HepG2 (cell line): ENCODE data around the gene PEAK3. TPM values are rescaled to one million over a fixed set of nuclear protein-coding genes. Genes with fewer than 3 reads are reported as not detected.

Experiments
- EP300 ChIP-seq, 3 experiments: sonication (generic) in 1 of 3; formaldehyde crosslinking in 1 of 3; IDR thresholded peaks; 2 replicates each; pipeline versions ENCODE4 v1.5.1 to v1.6.1; 2011 to 2020; ENCODE audit warnings: low read depth in 2 of 3, low read length in 2 of 3, borderline replicate concordance in 1 of 3, improper control_type of control experiment in 1 of 3, mild to moderate bottlenecking in 1 of 3, missing genetic modification reagents in 1 of 3, moderate library complexity in 1 of 3
- HMG20B ChIP-seq: conservative IDR thresholded peaks from 2 replicates; pipeline ENCODE4 v1.6.1; 2016; ENCODE audit warnings: missing genetic modification reagents, missing compliant biosample characterization
- KAT7 ChIP-seq: IDR thresholded peaks from 2 replicates; pipeline ENCODE4 v1.6.1; 2018; ENCODE audit warnings: borderline replicate concordance, missing compliant biosample characterization
- NR3C1 ChIP-seq: sonication (generic); formaldehyde crosslinking; IDR thresholded peaks from 2 replicates; pipeline ENCODE4 v1.4.0; 2020; ENCODE audit warnings: missing genetic modification reagents
- POLR2G ChIP-seq: fragments of 200-400 bp; formaldehyde crosslinking; IDR thresholded peaks from 2 replicates; pipeline ENCODE4 v1.6.1; 2018; ENCODE audit warnings: mild to moderate bottlenecking, low read depth, low read length, moderate library complexity
- SAP130 ChIP-seq: IDR thresholded peaks from 2 replicates; pipeline ENCODE4 v1.6.1; 2016; ENCODE audit warnings: low read depth
- SPEN ChIP-seq: sonication (generic); formaldehyde crosslinking; IDR thresholded peaks from 2 replicates; pipeline ENCODE4 v1.5.1; 2020; ENCODE audit warnings: low read depth, mild to moderate bottlenecking, missing genetic modification reagents
- SRF ChIP-seq: IDR thresholded peaks from 2 replicates; pipeline ENCODE4 v1.6.1; 2011; ENCODE audit warnings: mild to moderate bottlenecking, low read depth, low read length, moderate library complexity
- SRSF4 ChIP-seq: fragments of 200-400 bp; formaldehyde crosslinking; IDR thresholded peaks from one replicate; pipeline ENCODE4 v1.6.1; 2018; ENCODE audit warnings: mild to moderate bottlenecking, low read depth, low read length, moderate library complexity; ENCODE audit not compliant: poor library complexity, severe bottlenecking
- TP53 ChIP-seq: sonication (generic); formaldehyde crosslinking; conservative IDR thresholded peaks from 2 replicates; pipeline ENCODE4 v1.4.0; 2020; ENCODE audit warnings: missing genetic modification reagents
- TRIM24 ChIP-seq: sonication (generic); formaldehyde crosslinking; IDR thresholded peaks from 2 replicates; pipeline ENCODE4 v1.8.0; 2022; ENCODE audit warnings: mild to moderate bottlenecking, missing genetic modification reagents
- ZIK1 ChIP-seq: sonication (generic); formaldehyde crosslinking; IDR thresholded peaks from 2 replicates; pipeline ENCODE4 v1.5.0; 2020; ENCODE audit warnings: mild to moderate bottlenecking, low read depth, missing genetic modification reagents, borderline replicate concordance
- ZNF225 ChIP-seq: sonication (generic); formaldehyde crosslinking; IDR thresholded peaks from 2 replicates; pipeline ENCODE4 v1.4.0; 2020; ENCODE audit warnings: mild to moderate bottlenecking, missing genetic modification reagents
- ZNF232 ChIP-seq: sonication (generic); formaldehyde crosslinking; IDR thresholded peaks from 2 replicates; pipeline ENCODE4 v1.4.0; 2020; ENCODE audit warnings: missing genetic modification reagents, borderline replicate concordance
- ZNF546 ChIP-seq: sonication (generic); formaldehyde crosslinking; conservative IDR thresholded peaks from 2 replicates; pipeline ENCODE4 v1.8.1; 2023; ENCODE audit warnings: mild to moderate bottlenecking, missing genetic modification reagents
- ZNF629 ChIP-seq: sonication (generic); formaldehyde crosslinking; conservative IDR thresholded peaks from 2 replicates; pipeline ENCODE4 v1.5.0; 2020; ENCODE audit warnings: missing genetic modification reagents
- ZSCAN25 ChIP-seq: sonication (generic); formaldehyde crosslinking; IDR thresholded peaks from 2 replicates; pipeline ENCODE4 v1.8.0; 2022; ENCODE audit warnings: mild to moderate bottlenecking, missing genetic modification reagents
- polyA plus RNA-seq, 8 experiments: library from polyadenylated mRNA; depleted of rRNA in 3 of 8; stranded (reverse) in 7 of 8; unstranded in 1 of 8; fragments of >200 nt; fragmentation: Illumina TruSeq in 4 of 8; extraction: Trizol in 4 of 8; gene quantifications; 2 replicates each; pipeline versions ENCODE4 v1.2.1 to v1.2.3, GENCODE V29; 2011 to 2016; ENCODE audit warnings: low read depth in 4 of 8, missing spikeins in 1 of 8, mixed read lengths in 1 of 8; ENCODE audit not compliant: insufficient read depth in 1 of 8
- total RNA-seq, 5 experiments: library from RNA; depleted of rRNA; stranded (reverse); fragments of >200 nt; fragmentation: Illumina TruSeq; extraction: Trizol; gene quantifications; 2 replicates each; pipeline ENCODE4 v1.2.3, GENCODE V29; 2016; ENCODE audit warnings: low read depth in 1 of 5
- TF ChIP-seq, protein P1 (sequence below): sonication (generic); formaldehyde crosslinking; IDR thresholded peaks from 2 replicates; pipeline ENCODE4 v1.5.0; 2020; ENCODE audit warnings: missing genetic modification reagents
- TF ChIP-seq, protein P2 (sequence below): sonication (generic); formaldehyde crosslinking; IDR thresholded peaks from 2 replicates; pipeline ENCODE4 v1.4.0; 2020; ENCODE audit warnings: missing genetic modification reagents, mild to moderate bottlenecking, borderline replicate concordance
- TF ChIP-seq, protein P3 (sequence below): IDR thresholded peaks from 2 replicates; pipeline ENCODE4 v1.6.1; 2012; ENCODE audit warnings: inconsistent platforms
- TF ChIP-seq, protein P4 (sequence below): IDR thresholded peaks from 2 replicates; pipeline ENCODE4 v1.4.0; 2020; ENCODE audit warnings: mild to moderate bottlenecking, missing genetic modification reagents

Gene PEAK3
- total and polyA plus RNA-seq, 2 of the 13 experiments (the other 11 are each of a cell fraction or from before 2014, with no cell fraction given) = not detected

GRCh38 chr19:2269244-2270156 lies 12.5 kb downstream of the PEAK3 start (continued):
- TF ChIP-seq, protein P1, sequence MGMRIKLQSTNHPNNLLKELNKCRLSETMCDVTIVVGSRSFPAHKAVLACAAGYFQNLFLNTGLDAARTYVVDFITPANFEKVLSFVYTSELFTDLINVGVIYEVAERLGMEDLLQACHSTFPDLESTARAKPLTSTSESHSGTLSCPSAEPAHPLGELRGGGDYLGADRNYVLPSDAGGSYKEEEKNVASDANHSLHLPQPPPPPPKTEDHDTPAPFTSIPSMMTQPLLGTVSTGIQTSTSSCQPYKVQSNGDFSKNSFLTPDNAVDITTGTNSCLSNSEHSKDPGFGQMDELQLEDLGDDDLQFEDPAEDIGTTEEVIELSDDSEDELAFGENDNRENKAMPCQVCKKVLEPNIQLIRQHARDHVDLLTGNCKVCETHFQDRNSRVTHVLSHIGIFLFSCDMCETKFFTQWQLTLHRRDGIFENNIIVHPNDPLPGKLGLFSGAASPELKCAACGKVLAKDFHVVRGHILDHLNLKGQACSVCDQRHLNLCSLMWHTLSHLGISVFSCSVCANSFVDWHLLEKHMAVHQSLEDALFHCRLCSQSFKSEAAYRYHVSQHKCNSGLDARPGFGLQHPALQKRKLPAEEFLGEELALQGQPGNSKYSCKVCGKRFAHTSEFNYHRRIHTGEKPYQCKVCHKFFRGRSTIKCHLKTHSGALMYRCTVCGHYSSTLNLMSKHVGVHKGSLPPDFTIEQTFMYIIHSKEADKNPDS = no peak
- TF ChIP-seq ZNF232 (CRISPR knock-in tag) = peak; percentile 91; the same call in 1 of the 2 replicates
- no peak for TF ChIP-seq ZNF629
- no peak for TF ChIP-seq TRIM24 (CRISPR knock-in tag)
- no peak for TF ChIP-seq EP300 (IDR thresholded peaks at IDR 0.05; ENCODE audit: low read depth in 2 of 2, low read length in 2 of 2)
- TF ChIP-seq EP300 (CRISPR knock-in tag; IDR thresholded peaks at IDR 0.05; ENCODE audit: borderline replicate concordance) = 0 out of 2 replicates have a peak, but pooled peaks have one; percentile 17
- 0 out of 2 replicates have a peak, but pooled peaks have one; percentile 56 for TF ChIP-seq HMG20B (CRISPR knock-in tag)
- TF ChIP-seq NR3C1 (CRISPR knock-in tag) = no peak
- peak; percentile 50; the same call in 1 of the 2 replicates for TF ChIP-seq ZSCAN25 (CRISPR knock-in tag)
- peak; percentile 79; the same call in 1 of the 2 replicates for TF ChIP-seq ZIK1 (CRISPR knock-in tag)
- TF ChIP-seq TP53 (CRISPR knock-in tag) = no peak
- no peak; the same call in 1 of the 2 replicates for TF ChIP-seq KAT7 (CRISPR knock-in tag)
- TF ChIP-seq, protein P2, sequence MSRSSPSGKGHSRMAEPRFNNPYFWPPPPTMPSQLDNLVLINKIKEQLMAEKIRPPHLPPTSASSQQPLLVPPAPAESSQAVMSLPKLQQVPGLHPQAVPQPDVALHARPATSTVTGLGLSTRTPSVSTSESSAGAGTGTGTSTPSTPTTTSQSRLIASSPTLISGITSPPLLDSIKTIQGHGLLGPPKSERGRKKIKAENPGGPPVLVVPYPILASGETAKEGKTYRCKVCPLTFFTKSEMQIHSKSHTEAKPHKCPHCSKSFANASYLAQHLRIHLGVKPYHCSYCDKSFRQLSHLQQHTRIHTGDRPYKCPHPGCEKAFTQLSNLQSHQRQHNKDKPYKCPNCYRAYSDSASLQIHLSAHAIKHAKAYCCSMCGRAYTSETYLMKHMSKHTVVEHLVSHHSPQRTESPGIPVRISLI (CRISPR knock-in tag) = peak; percentile 84; the same call in 1 of the 2 replicates
- TF ChIP-seq, protein P3, sequence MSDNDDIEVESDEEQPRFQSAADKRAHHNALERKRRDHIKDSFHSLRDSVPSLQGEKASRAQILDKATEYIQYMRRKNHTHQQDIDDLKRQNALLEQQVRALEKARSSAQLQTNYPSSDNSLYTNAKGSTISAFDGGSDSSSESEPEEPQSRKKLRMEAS = peak; percentile 76
- TF ChIP-seq POLR2G = peak; percentile 100
- TF ChIP-seq ZNF546 (CRISPR knock-in tag) = 0 out of 2 replicates have a peak, but pooled peaks have one; percentile 14
- TF ChIP-seq, protein P4, sequence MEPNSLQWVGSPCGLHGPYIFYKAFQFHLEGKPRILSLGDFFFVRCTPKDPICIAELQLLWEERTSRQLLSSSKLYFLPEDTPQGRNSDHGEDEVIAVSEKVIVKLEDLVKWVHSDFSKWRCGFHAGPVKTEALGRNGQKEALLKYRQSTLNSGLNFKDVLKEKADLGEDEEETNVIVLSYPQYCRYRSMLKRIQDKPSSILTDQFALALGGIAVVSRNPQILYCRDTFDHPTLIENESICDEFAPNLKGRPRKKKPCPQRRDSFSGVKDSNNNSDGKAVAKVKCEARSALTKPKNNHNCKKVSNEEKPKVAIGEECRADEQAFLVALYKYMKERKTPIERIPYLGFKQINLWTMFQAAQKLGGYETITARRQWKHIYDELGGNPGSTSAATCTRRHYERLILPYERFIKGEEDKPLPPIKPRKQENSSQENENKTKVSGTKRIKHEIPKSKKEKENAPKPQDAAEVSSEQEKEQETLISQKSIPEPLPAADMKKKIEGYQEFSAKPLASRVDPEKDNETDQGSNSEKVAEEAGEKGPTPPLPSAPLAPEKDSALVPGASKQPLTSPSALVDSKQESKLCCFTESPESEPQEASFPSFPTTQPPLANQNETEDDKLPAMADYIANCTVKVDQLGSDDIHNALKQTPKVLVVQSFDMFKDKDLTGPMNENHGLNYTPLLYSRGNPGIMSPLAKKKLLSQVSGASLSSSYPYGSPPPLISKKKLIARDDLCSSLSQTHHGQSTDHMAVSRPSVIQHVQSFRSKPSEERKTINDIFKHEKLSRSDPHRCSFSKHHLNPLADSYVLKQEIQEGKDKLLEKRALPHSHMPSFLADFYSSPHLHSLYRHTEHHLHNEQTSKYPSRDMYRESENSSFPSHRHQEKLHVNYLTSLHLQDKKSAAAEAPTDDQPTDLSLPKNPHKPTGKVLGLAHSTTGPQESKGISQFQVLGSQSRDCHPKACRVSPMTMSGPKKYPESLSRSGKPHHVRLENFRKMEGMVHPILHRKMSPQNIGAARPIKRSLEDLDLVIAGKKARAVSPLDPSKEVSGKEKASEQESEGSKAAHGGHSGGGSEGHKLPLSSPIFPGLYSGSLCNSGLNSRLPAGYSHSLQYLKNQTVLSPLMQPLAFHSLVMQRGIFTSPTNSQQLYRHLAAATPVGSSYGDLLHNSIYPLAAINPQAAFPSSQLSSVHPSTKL (CRISPR knock-in tag) = peak; percentile 38; the same call in 1 of the 2 replicates
- no peak for TF ChIP-seq SRF
- TF ChIP-seq ZNF225 (CRISPR knock-in tag) = peak; percentile 87; the same call in 1 of the 2 replicates
- peak; percentile 71 for TF ChIP-seq SAP130
- no peak for TF ChIP-seq SPEN (CRISPR knock-in tag)
- no peak for TF ChIP-seq SRSF4
